Tibial nerve (tissue), 3 donors: Measurements from ENCODE around the gene LIN28B.

Experiments
- POLR2A ChIP-seq, 2 donors: fragments of 450-650 bp; IDR thresholded peaks; one replicate each; pipeline ENCODE4 v1.6.1; 2017; ENCODE audit warnings: antibody characterized with exemption in 2 of 2, mild to moderate bottlenecking in 2 of 2, moderate library complexity in 2 of 2
- TF ChIP-seq, protein P1 (sequence below), 5 experiments: fragments of 200-600 bp in 3 of 5; fragments of 450-650 bp in 2 of 5; sonication (generic) in 3 of 5; IDR thresholded peaks; one replicate each; pipeline ENCODE4 v1.5.1; 2016 to 2019; ENCODE audit warnings: antibody characterized with exemption in 5 of 5, mild to moderate bottlenecking in 3 of 5, moderate library complexity in 2 of 5

DNA sequence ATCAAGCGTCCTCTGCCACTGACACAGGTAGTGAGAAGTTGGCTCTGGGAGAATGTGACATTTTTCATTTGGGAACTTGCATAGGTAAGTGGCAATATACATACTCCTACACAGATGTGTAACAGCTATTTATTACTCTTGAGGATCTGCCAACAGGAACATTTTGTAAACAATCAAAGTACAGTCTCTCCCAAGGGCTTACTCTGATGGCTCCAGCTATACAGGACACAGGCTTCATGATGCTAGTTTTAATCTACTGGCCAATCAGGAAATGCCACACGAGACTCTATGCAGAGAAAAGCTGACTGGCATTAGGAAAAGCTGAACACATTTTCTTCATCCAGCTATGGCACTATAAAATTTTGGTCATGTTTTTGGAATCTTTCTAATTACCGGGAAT is 165.1 kb downstream of the LIN28B start:
- TF ChIP-seq, protein P1, sequence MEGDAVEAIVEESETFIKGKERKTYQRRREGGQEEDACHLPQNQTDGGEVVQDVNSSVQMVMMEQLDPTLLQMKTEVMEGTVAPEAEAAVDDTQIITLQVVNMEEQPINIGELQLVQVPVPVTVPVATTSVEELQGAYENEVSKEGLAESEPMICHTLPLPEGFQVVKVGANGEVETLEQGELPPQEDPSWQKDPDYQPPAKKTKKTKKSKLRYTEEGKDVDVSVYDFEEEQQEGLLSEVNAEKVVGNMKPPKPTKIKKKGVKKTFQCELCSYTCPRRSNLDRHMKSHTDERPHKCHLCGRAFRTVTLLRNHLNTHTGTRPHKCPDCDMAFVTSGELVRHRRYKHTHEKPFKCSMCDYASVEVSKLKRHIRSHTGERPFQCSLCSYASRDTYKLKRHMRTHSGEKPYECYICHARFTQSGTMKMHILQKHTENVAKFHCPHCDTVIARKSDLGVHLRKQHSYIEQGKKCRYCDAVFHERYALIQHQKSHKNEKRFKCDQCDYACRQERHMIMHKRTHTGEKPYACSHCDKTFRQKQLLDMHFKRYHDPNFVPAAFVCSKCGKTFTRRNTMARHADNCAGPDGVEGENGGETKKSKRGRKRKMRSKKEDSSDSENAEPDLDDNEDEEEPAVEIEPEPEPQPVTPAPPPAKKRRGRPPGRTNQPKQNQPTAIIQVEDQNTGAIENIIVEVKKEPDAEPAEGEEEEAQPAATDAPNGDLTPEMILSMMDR (IDR thresholded peaks at IDR 0.05): no peak
- no peak for TF ChIP-seq POLR2A (IDR thresholded peaks at IDR 0.05)
